Thyroid gland (tissue), 4 donors: ENCODE measurements around the gene HAUS3. TPM values are rescaled to one million over a fixed set of nuclear protein-coding genes. Genes with fewer than 3 reads are reported as not detected.
"Not testable (repeated sequence)": the region's sequence is repeated elsewhere in the genome, so short reads cannot be mapped to it uniquely, and the experiment has no call there.

Source experiments
- DNase-seq, 2 donors: peaks; one replicate each; pipeline ENCODE4 v3.0.0-alpha.2; 2019
- H3K27ac ChIP-seq, 3 donors: fragments of 200-600 bp; sonication (generic); 1 replicate in 2 of 3; 2 replicates in 1 of 3; pipeline ENCODE4 v1.5.1; 2016 to 2019; ENCODE audit warnings: mild to moderate bottlenecking in 1 of 3, moderate library complexity in 1 of 3
- H3K27me3 ChIP-seq: fragments of 200-600 bp; sonication (generic); one replicate; pipeline ENCODE4 v1.5.1; 2019
- H3K36me3 ChIP-seq, 2 donors: fragments of 200-600 bp; sonication (generic); one replicate each; pipeline ENCODE4 v1.5.1; 2016 to 2019
- H3K4me1 ChIP-seq, 2 donors: fragments of 200-600 bp; sonication (generic); one replicate each; pipeline ENCODE4 v1.5.1; 2017 to 2019
- H3K4me3 ChIP-seq, 3 donors: fragments of 200-600 bp; sonication (generic); replicated peaks in 1 of 3; 1 replicate in 2 of 3; 2 replicates in 1 of 3; pipeline ENCODE4 v1.5.1; 2016; ENCODE audit warnings: mild to moderate bottlenecking in 1 of 3
- H3K9me3 ChIP-seq: fragments of 200-600 bp; sonication (generic); one replicate; pipeline ENCODE4 v1.5.1; 2017
- POLR2A ChIP-seq, 2 donors: fragments of 450-650 bp; IDR thresholded peaks; one replicate each; pipeline ENCODE4 v1.6.1; 2017; ENCODE audit warnings: antibody characterized with exemption in 2 of 2, mild to moderate bottlenecking in 2 of 2, moderate library complexity in 1 of 2
- WGBS, 2 donors: methylation state at CpG; one replicate each; pipeline ENCODE4 v1.1.5; 2017; 5-methylcytosine and 5-hydroxymethylcytosine counted together
- intact Hi-C: fragments of 100-400 bp; cut with DNase I; formaldehyde crosslinking; loops from one replicate; pipeline ENCODE4 v1.15.1; 2023
- total RNA-seq, 4 donors: library from RNA; depleted of rRNA; stranded (reverse); fragments of >200 nt; gene quantifications; one replicate each; pipeline ENCODE4 v1.2.3, GENCODE V29; 2016
- TF ChIP-seq, protein P1 (sequence below), 6 experiments: fragments of 200-600 bp in 3 of 6; fragments of 450-650 bp in 3 of 6; sonication (generic) in 3 of 6; IDR thresholded peaks; one replicate each; pipeline ENCODE4 v1.5.1; 2016 to 2019; ENCODE audit warnings: antibody characterized with exemption in 6 of 6, mild to moderate bottlenecking in 2 of 6, inconsistent platforms in 1 of 6, moderate library complexity in 1 of 6

HAUS3 gene
- total RNA-seq, 4 donors from 2014 or later: 13.0 to 30.0 (median 17.0) TPM

DNA sequence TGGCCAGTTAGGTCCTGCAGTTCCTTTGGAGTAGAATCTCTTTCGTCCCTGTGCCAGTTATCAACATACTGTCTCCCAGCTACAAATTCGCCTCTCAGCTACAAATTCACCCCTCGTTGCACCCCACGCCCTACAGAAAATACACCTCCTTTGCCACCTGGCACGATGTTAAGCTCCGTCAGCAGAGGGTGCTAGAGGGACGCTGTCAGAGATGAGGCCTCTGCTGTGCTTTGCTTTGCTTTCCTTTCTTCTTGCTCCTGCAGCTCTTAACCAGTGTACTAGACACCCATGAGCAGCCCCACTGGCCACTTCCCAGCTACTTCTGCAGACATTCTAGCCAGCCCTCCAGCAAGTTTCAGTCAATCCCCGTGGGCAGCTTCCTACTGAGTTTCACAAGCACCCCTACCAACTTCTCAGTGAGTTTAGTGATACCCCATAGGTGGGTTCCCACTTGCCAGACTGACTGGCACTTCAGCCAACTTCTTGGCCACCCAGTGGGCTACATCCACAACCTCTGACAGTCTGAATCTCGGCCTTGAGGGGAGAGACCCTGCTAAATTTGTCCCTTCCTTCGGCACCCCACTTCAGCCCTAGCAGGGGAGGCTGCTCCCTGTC, 21.8 kb downstream of the HAUS3 start:
- Histone ChIP-seq H3K36me3 (no peaks in the 10 kb centered on the region), H3K4me1 (peaks cover 0 to 4% of the 10 kb centered on the region in 2 donors), H3K4me3 (no peak overlapping the region), H3K27ac (no peak overlapping the region), H3K9me3 (no peaks in the 10 kb centered on the region), H3K27me3 (no peaks in the 10 kb centered on the region)
- WGBS, 2 donors: 9 to 10% methylated on average over 10 of the region's 10 CpGs
- DNase-seq: peak; percentile 88 to 90
- no peak for TF ChIP-seq POLR2A (IDR thresholded peaks at IDR 0.05)
- TF ChIP-seq, protein P1, sequence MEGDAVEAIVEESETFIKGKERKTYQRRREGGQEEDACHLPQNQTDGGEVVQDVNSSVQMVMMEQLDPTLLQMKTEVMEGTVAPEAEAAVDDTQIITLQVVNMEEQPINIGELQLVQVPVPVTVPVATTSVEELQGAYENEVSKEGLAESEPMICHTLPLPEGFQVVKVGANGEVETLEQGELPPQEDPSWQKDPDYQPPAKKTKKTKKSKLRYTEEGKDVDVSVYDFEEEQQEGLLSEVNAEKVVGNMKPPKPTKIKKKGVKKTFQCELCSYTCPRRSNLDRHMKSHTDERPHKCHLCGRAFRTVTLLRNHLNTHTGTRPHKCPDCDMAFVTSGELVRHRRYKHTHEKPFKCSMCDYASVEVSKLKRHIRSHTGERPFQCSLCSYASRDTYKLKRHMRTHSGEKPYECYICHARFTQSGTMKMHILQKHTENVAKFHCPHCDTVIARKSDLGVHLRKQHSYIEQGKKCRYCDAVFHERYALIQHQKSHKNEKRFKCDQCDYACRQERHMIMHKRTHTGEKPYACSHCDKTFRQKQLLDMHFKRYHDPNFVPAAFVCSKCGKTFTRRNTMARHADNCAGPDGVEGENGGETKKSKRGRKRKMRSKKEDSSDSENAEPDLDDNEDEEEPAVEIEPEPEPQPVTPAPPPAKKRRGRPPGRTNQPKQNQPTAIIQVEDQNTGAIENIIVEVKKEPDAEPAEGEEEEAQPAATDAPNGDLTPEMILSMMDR (IDR thresholded peaks at IDR 0.05): peak; percentile 57 to 92 (median 86)
- intact Hi-C loops: loop anchor here (10.0 kb wide), 1 partner anchor 205 kb away; no protein-coding TSS in a partner anchor

- H3K4me1 ChIP-seq: peaks cover 0 to 4% of the 10 kb centered on the region in 2 donors
- no peaks in the 10 kb centered on the region for H3K36me3 ChIP-seq
- intact Hi-C loops: no loop called here
- 94% methylated on average over 6 of the region's 6 CpGs for WGBS, 2 donors
- H3K27me3 ChIP-seq: no peaks in the 10 kb centered on the region
- no peaks in the 10 kb centered on the region for H3K9me3 ChIP-seq
- DNase-seq: no peak
- TF ChIP-seq POLR2A (IDR thresholded peaks at IDR 0.05): no peak
- no peak overlapping the region for H3K4me3 ChIP-seq
- no peak overlapping the region for H3K27ac ChIP-seq
These were observed 22.6 kb downstream of the HAUS3 start for GRCh38 chr4:2219233-2219760.

DNA sequence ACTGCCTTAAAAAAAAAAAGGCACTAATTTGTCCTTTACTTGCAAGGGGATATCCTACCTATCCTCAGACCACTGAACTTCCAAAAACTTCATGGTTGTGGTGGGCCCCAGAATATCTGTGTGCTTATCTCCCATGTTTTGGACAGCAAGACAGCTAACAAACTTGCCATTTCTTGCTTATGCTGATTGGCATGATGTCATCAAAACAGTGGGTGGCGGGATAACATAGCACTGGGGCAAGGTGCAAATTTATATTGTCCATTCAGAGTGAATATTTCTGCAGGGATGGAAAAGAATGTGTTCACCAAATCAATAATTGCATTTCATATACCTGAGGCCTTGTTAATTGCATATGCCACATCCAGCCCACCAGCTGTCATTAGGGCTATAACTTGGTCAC, 23.5 kb downstream of the HAUS3 start:
- TF ChIP-seq, protein P1 (IDR thresholded peaks at IDR 0.05): no peak
- TF ChIP-seq POLR2A (IDR thresholded peaks at IDR 0.05): no peak
- Histone ChIP-seq H3K36me3 (no peaks in the 10 kb centered on the region), H3K9me3 (no peaks in the 10 kb centered on the region), H3K4me1 (peaks cover 0 to 4% of the 10 kb centered on the region in 2 donors), H3K27me3 (no peaks in the 10 kb centered on the region), H3K27ac (no peak overlapping the region), H3K4me3 (no peak overlapping the region)
- 89 to 100% methylated on average over 1 of the region's 1 CpG for WGBS, 2 donors
- no peak for DNase-seq
- intact Hi-C loops: no loop called here

GRCh38 chr4:2217726-2218125, 24.2 kb downstream of the HAUS3 start:
- Histone ChIP-seq H3K27me3 (no peaks in the 10 kb centered on the region), H3K4me1 (peaks cover 0 to 4% of the 10 kb centered on the region in 2 donors), H3K4me3 (no peak overlapping the region), H3K36me3 (no peaks in the 10 kb centered on the region), H3K9me3 (no peaks in the 10 kb centered on the region), H3K27ac (no peak overlapping the region)
- no peak for TF ChIP-seq POLR2A (IDR thresholded peaks at IDR 0.05)
- TF ChIP-seq, protein P1 (IDR thresholded peaks at IDR 0.05): no peak
- intact Hi-C loops: no loop called here
- WGBS, 2 donors: 77 to 84% methylated on average over 3 of the region's 3 CpGs
- no peak for DNase-seq

- Histone ChIP-seq H3K27ac (no peak overlapping the region), H3K4me1 (no peaks in the 10 kb centered on the region), H3K9me3 (no peaks in the 10 kb centered on the region), H3K36me3 (no peaks in the 10 kb centered on the region), H3K4me3 (no peak overlapping the region), H3K27me3 (no peaks in the 10 kb centered on the region)
- DNase-seq: no peak
- intact Hi-C loops: no loop called here
- no peak for TF ChIP-seq POLR2A (IDR thresholded peaks at IDR 0.05)
- TF ChIP-seq, protein P1 (IDR thresholded peaks at IDR 0.05): no peak
- 84 to 89% methylated on average over 1 of the region's 1 CpG for WGBS, 2 donors
These were observed 29.1 kb downstream of the HAUS3 start for GRCh38 chr4:2212831-2213230.

GRCh38 chr4:2202789-2203188, 39.1 kb downstream of the HAUS3 start:
- H3K27me3 ChIP-seq, H3K4me3 ChIP-seq, H3K9me3 ChIP-seq, H3K4me1 ChIP-seq, intact Hi-C loops, H3K36me3 ChIP-seq, H3K27ac ChIP-seq, DNase-seq: not testable (repeated sequence)
- WGBS, 2 donors: 98 to 100% methylated on average over 1 of the region's 1 CpG
